ENCODE measurements around the gene BLTP3B.
A peak's percentile ranks its signal among the peaks of the same experiment; 100 is the strongest.

Gene BLTP3B

GRCh38 chr12:100141666-100141997 is 1.0 kb downstream of the BLTP3B start:
- H3K36me3 ChIP-seq (ENCODE audit: insufficient read depth, low read length): no peaks in the 10 kb centered on the region
- no peaks in the 10 kb centered on the region for H3K27me3 ChIP-seq (ENCODE audit: insufficient read depth, low read length)
- H3K4me1 ChIP-seq (ENCODE audit: control insufficient read depth, insufficient read depth, low read length, unreplicated experiment): peaks cover 33% of the 10 kb centered on the region
- peak overlapping the region; percentile 96 for H2AFZ ChIP-seq (ENCODE audit: low read length, unreplicated experiment)
- H3K79me2 ChIP-seq (ENCODE audit: control insufficient read depth, insufficient read depth, low read length, unreplicated experiment): peaks cover 53% of the 10 kb centered on the region
- peak overlapping the region; percentile 86 for H3K4me3 ChIP-seq (ENCODE audit: low read depth, low read length)
- peak overlapping the region; percentile 94 for H3K27ac ChIP-seq (ENCODE audit: low read depth, low read length)

- no peak overlapping the region for H2AFZ ChIP-seq (ENCODE audit: low read length, unreplicated experiment)
- no peaks in the 10 kb centered on the region for H3K27me3 ChIP-seq (ENCODE audit: insufficient read depth, low read length)
- H3K36me3 ChIP-seq (ENCODE audit: insufficient read depth, low read length): no peaks in the 10 kb centered on the region
- H3K4me1 ChIP-seq (ENCODE audit: control insufficient read depth, insufficient read depth, low read length, unreplicated experiment): peaks cover 33% of the 10 kb centered on the region
- no peak overlapping the region for H3K4me3 ChIP-seq (ENCODE audit: low read depth, low read length)
- no peak overlapping the region for H3K27ac ChIP-seq (ENCODE audit: low read depth, low read length)
- peaks cover 78% of the 10 kb centered on the region for H3K79me2 ChIP-seq (ENCODE audit: control insufficient read depth, insufficient read depth, low read length, unreplicated experiment)
Observed at GRCh38 chr12:100138803-100139098, 3.9 kb downstream of the BLTP3B start.

GRCh38 chr12:100138048-100138802 is 4.4 kb downstream of the BLTP3B start:
- Histone ChIP-seq H3K79me2 (ENCODE audit: control insufficient read depth, insufficient read depth, low read length, unreplicated experiment) (peaks cover 83% of the 10 kb centered on the region), H3K36me3 (ENCODE audit: insufficient read depth, low read length) (no peaks in the 10 kb centered on the region), H2AFZ (ENCODE audit: low read length, unreplicated experiment) (no peak overlapping the region), H3K4me1 (ENCODE audit: control insufficient read depth, insufficient read depth, low read length, unreplicated experiment) (peaks cover 30% of the 10 kb centered on the region), H3K27ac (ENCODE audit: low read depth, low read length) (no peak overlapping the region), H3K27me3 (ENCODE audit: insufficient read depth, low read length) (no peaks in the 10 kb centered on the region), H3K4me3 (ENCODE audit: low read depth, low read length) (no peak overlapping the region)

GRCh38 chr12:100133200-100133599 is 9.5 kb downstream of the BLTP3B start:
- H3K4me3 ChIP-seq (ENCODE audit: low read depth, low read length): no peak overlapping the region
- H3K36me3 ChIP-seq (ENCODE audit: insufficient read depth, low read length): no peaks in the 10 kb centered on the region
- H3K4me1 ChIP-seq (ENCODE audit: control insufficient read depth, insufficient read depth, low read length, unreplicated experiment): peaks cover 24% of the 10 kb centered on the region
- H2AFZ ChIP-seq (ENCODE audit: low read length, unreplicated experiment): no peak overlapping the region
- no peaks in the 10 kb centered on the region for H3K27me3 ChIP-seq (ENCODE audit: insufficient read depth, low read length)
- peaks cover 71% of the 10 kb centered on the region for H3K79me2 ChIP-seq (ENCODE audit: control insufficient read depth, insufficient read depth, low read length, unreplicated experiment)
- no peak overlapping the region for H3K27ac ChIP-seq (ENCODE audit: low read depth, low read length)

- Histone ChIP-seq H3K4me1 (ENCODE audit: control insufficient read depth, insufficient read depth, low read length, unreplicated experiment) (peaks cover 34% of the 10 kb centered on the region), H3K4me3 (ENCODE audit: low read depth, low read length) (peak overlapping the region; percentile 39), H3K79me2 (ENCODE audit: control insufficient read depth, insufficient read depth, low read length, unreplicated experiment) (peaks cover 62% of the 10 kb centered on the region), H2AFZ (ENCODE audit: low read length, unreplicated experiment) (no peak overlapping the region), H3K27me3 (ENCODE audit: insufficient read depth, low read length) (no peaks in the 10 kb centered on the region), H3K27ac (ENCODE audit: low read depth, low read length) (peak overlapping the region; percentile 76), H3K36me3 (ENCODE audit: insufficient read depth, low read length) (no peaks in the 10 kb centered on the region)
Observed at GRCh38 chr12:100128512-100128908, 14.2 kb downstream of the BLTP3B start.

- Histone ChIP-seq H3K27ac (ENCODE audit: low read depth, low read length) (peak overlapping the region; percentile 76), H3K4me3 (ENCODE audit: low read depth, low read length) (peak overlapping the region; percentile 39), H3K36me3 (ENCODE audit: insufficient read depth, low read length) (no peaks in the 10 kb centered on the region), H2AFZ (ENCODE audit: low read length, unreplicated experiment) (no peak overlapping the region), H3K79me2 (ENCODE audit: control insufficient read depth, insufficient read depth, low read length, unreplicated experiment) (peaks cover 64% of the 10 kb centered on the region), H3K4me1 (ENCODE audit: control insufficient read depth, insufficient read depth, low read length, unreplicated experiment) (peaks cover 34% of the 10 kb centered on the region), H3K27me3 (ENCODE audit: insufficient read depth, low read length) (no peaks in the 10 kb centered on the region)
Observed at GRCh38 chr12:100127766-100128511, 14.7 kb downstream of the BLTP3B start.

GRCh38 chr12:100123316-100124095 is 19.2 kb downstream of the BLTP3B start:
- no peak overlapping the region for H2AFZ ChIP-seq (ENCODE audit: low read length, unreplicated experiment)
- H3K79me2 ChIP-seq (ENCODE audit: control insufficient read depth, insufficient read depth, low read length, unreplicated experiment): peaks cover 68% of the 10 kb centered on the region
- no peak overlapping the region for H3K27ac ChIP-seq (ENCODE audit: low read depth, low read length)
- H3K4me3 ChIP-seq (ENCODE audit: low read depth, low read length): no peak overlapping the region
- no peaks in the 10 kb centered on the region for H3K27me3 ChIP-seq (ENCODE audit: insufficient read depth, low read length)
- H3K36me3 ChIP-seq (ENCODE audit: insufficient read depth, low read length): peaks cover 5% of the 10 kb centered on the region; the same call in 1 of the 2 replicates
- peaks cover 19% of the 10 kb centered on the region for H3K4me1 ChIP-seq (ENCODE audit: control insufficient read depth, insufficient read depth, low read length, unreplicated experiment)

GRCh38 chr12:100120355-100120754 is 22.3 kb downstream of the BLTP3B start:
- H3K27me3 ChIP-seq (ENCODE audit: insufficient read depth, low read length): no peaks in the 10 kb centered on the region
- peaks cover 67% of the 10 kb centered on the region for H3K79me2 ChIP-seq (ENCODE audit: control insufficient read depth, insufficient read depth, low read length, unreplicated experiment)
- H3K4me1 ChIP-seq (ENCODE audit: control insufficient read depth, insufficient read depth, low read length, unreplicated experiment): no peaks in the 10 kb centered on the region
- peaks cover 5% of the 10 kb centered on the region; the same call in 1 of the 2 replicates for H3K36me3 ChIP-seq (ENCODE audit: insufficient read depth, low read length)
- H3K4me3 ChIP-seq (ENCODE audit: low read depth, low read length): no peak overlapping the region
- H2AFZ ChIP-seq (ENCODE audit: low read length, unreplicated experiment): no peak overlapping the region
- no peak overlapping the region for H3K27ac ChIP-seq (ENCODE audit: low read depth, low read length)

GRCh38 chr12:100115291-100115690 is 27.4 kb downstream of the BLTP3B start:
- no peaks in the 10 kb centered on the region for H3K4me1 ChIP-seq (ENCODE audit: control insufficient read depth, insufficient read depth, low read length, unreplicated experiment)
- no peak overlapping the region for H3K27ac ChIP-seq (ENCODE audit: low read depth, low read length)
- H3K79me2 ChIP-seq (ENCODE audit: control insufficient read depth, insufficient read depth, low read length, unreplicated experiment): peaks cover 68% of the 10 kb centered on the region

GRCh38 chr12:100114574-100114973 is 28.1 kb downstream of the BLTP3B start:
- Histone ChIP-seq H3K27me3 (ENCODE audit: insufficient read depth, low read length) (no peaks in the 10 kb centered on the region), H3K36me3 (ENCODE audit: insufficient read depth, low read length) (no peaks in the 10 kb centered on the region), H3K4me3 (ENCODE audit: low read depth, low read length) (no peak overlapping the region), H2AFZ (ENCODE audit: low read length, unreplicated experiment) (no peak overlapping the region), H3K4me1 (ENCODE audit: control insufficient read depth, insufficient read depth, low read length, unreplicated experiment) (no peaks in the 10 kb centered on the region), H3K27ac (ENCODE audit: low read depth, low read length) (no peak overlapping the region), H3K79me2 (ENCODE audit: control insufficient read depth, insufficient read depth, low read length, unreplicated experiment) (peaks cover 65% of the 10 kb centered on the region)

More at GRCh38 chr12:100115291-100115690, 27.4 kb downstream of the BLTP3B start:
- 0 out of 2 replicates have a peak, but pooled peaks cover under 1% of the 10 kb centered on the region for H3K36me3 ChIP-seq (ENCODE audit: insufficient read depth, low read length)
- H3K4me3 ChIP-seq (ENCODE audit: low read depth, low read length): no peak overlapping the region
- no peaks in the 10 kb centered on the region for H3K27me3 ChIP-seq (ENCODE audit: insufficient read depth, low read length)
- no peak overlapping the region for H2AFZ ChIP-seq (ENCODE audit: low read length, unreplicated experiment)

Measured in ACC112 (cell line).